Kidney epithelial cell (primary cell): ENCODE data around the gene SLC38A6. TPM values are rescaled to one million over a fixed set of nuclear protein-coding genes. Genes with fewer than 3 reads are reported as not detected.
"Not testable (repeated sequence)": the region's sequence is repeated elsewhere in the genome, so short reads cannot be mapped to it uniquely, and the experiment has no call there.

Source experiments
- DNase-seq: peaks from one replicate; pipeline ENCODE4 v3.0.0-alpha.2; 2010; ENCODE audit warnings: low read depth
- H3K27me3 ChIP-seq: 2 replicates; pipeline ENCODE4 v1.6.0; 2011; ENCODE audit warnings: low read length; ENCODE audit not compliant: control insufficient read depth, insufficient read depth
- H3K36me3 ChIP-seq: 2 replicates; pipeline ENCODE4 v1.5.1; 2011; ENCODE audit warnings: low read length; ENCODE audit not compliant: control insufficient read depth, insufficient read depth
- H3K4me3 ChIP-seq: 2 replicates; pipeline ENCODE4 v1.5.1; 2011; ENCODE audit warnings: low read depth, mild to moderate bottlenecking, control low read depth, low read length
- total RNA-seq: library from RNA; depleted of rRNA; stranded (reverse); fragments of >200 nt; gene quantifications from 2 replicates; pipeline ENCODE4 v1.2.3, GENCODE V29; 2015
- TF ChIP-seq, protein P1 (sequence below): IDR thresholded peaks from 2 replicates; pipeline ENCODE4 v1.5.1; 2011; ENCODE audit warnings: mild to moderate bottlenecking, moderate library complexity, low read length, control low read depth, inconsistent platforms; ENCODE audit not compliant: insufficient read depth, poor library complexity, severe bottlenecking

The SLC38A6 gene
- total RNA-seq, 1 donor from 2014 or later = 16.2 TPM

- no peaks in the 10 kb centered on the region for H3K36me3 ChIP-seq
- TF ChIP-seq, protein P1, sequence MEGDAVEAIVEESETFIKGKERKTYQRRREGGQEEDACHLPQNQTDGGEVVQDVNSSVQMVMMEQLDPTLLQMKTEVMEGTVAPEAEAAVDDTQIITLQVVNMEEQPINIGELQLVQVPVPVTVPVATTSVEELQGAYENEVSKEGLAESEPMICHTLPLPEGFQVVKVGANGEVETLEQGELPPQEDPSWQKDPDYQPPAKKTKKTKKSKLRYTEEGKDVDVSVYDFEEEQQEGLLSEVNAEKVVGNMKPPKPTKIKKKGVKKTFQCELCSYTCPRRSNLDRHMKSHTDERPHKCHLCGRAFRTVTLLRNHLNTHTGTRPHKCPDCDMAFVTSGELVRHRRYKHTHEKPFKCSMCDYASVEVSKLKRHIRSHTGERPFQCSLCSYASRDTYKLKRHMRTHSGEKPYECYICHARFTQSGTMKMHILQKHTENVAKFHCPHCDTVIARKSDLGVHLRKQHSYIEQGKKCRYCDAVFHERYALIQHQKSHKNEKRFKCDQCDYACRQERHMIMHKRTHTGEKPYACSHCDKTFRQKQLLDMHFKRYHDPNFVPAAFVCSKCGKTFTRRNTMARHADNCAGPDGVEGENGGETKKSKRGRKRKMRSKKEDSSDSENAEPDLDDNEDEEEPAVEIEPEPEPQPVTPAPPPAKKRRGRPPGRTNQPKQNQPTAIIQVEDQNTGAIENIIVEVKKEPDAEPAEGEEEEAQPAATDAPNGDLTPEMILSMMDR = no peak
These were observed 108.2 kb downstream of the SLC38A6 start for GRCh38 chr14:61089126-61089750.

DNA sequence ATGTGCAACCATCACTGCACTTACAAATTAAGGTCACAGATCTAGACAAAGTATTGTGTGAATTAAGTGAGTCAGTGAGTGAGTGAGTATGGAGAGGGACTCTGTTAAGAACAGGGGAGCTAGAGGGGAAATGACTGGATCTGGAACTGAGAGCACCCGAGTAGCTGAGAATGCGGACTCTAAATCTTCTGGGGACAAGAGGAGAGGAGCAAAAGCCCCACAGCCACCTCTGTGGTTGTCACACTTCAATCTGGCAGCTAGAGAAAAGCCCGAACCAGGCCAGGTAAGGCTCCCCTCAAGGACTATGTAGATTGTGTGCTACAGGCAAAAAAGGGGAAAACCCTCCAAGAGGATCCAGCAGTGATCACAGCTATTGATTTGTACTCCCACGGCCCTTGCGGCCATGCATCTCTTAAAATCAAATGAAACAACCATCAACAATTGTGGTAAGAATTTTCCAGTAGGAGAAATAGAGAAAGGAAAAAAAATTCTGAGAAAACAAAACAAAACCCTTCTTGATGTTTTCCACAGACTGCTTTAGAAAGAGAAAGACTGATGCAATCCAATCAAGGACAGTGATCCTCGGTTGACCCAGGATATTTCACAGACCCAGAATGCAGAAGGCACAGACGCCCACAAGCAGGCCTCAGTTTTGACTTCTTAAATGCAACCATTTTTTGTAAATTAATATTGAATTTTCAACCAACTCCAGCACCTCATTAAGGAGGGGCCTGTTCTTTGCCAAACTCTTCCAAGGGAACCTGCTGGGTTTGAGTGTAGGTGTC, 109.6 kb downstream of the SLC38A6 start:
- H3K4me3 ChIP-seq = no peak overlapping the region
- no peaks in the 10 kb centered on the region for H3K36me3 ChIP-seq
- no peak for DNase-seq
- TF ChIP-seq, protein P1 = no peak
- H3K27me3 ChIP-seq = no peaks in the 10 kb centered on the region

More at GRCh38 chr14:61089126-61089750, 108.2 kb downstream of the SLC38A6 start:
- no peak for DNase-seq
- Histone ChIP-seq H3K27me3 (no peaks in the 10 kb centered on the region), H3K4me3 (no peak overlapping the region)

GRCh38 chr14:61091657-61092273, 110.7 kb downstream of the SLC38A6 start:
- TF ChIP-seq, protein P1 = no peak
- no peak for DNase-seq
- no peaks in the 10 kb centered on the region for H3K36me3 ChIP-seq
- H3K4me3 ChIP-seq = no peak overlapping the region
- no peaks in the 10 kb centered on the region for H3K27me3 ChIP-seq

GRCh38 chr14:61098096-61098495, 117.1 kb downstream of the SLC38A6 start:
- DNase-seq, H3K4me3 ChIP-seq, H3K36me3 ChIP-seq, H3K27me3 ChIP-seq: not testable (repeated sequence)

- H3K27me3 ChIP-seq = no peaks in the 10 kb centered on the region
- no peak for DNase-seq
These were observed 117.7 kb downstream of the SLC38A6 start for GRCh38 chr14:61098721-61099120.

More at GRCh38 chr14:61098721-61099120, 117.7 kb downstream of the SLC38A6 start:
- Histone ChIP-seq H3K4me3 (no peak overlapping the region), H3K36me3 (no peaks in the 10 kb centered on the region)
- TF ChIP-seq, protein P1 = no peak
